Measurements from ENCODE around the gene FER. TPM values are rescaled to one million over a fixed set of nuclear protein-coding genes. Genes with fewer than 3 reads are reported as not detected.

FER gene
- total RNA-seq, 1 donor from 2014 or later = 11.8 TPM

DNA sequence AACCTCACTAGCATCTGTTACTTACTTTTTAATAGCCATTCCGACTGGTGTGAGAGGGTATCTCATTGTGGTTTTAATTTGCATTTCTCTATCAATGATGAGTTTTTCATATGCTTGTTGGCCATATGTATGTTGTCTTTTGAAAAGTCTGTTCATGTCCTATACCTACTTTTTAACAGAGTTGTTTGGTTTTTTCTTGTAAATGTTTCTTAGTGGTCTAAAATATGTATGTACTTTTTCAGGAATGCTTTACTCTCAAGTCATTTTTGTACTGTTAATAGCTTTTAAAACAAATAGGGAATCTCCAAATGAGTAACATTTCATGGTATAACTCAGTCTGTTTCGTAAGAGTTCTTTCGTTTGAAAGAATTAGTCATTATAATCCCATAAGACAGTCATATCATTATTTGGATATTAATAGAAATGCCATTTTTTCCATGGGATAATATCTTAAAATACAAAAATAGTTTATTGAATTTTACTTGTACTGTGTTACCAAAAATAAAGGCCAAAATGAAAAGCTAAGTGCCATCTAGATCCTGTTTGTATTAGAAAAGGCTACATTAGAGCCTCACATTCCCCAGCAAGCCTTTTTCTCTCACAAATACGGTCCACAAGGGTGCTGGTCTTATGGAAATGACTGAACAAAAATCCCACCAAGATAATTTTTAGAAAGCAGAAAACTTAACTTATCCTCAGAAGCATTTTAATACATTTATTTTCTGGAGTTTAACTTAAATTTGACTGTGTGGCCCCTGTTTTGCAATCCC, 414.4 kb downstream of the FER start:
- no peaks in the 10 kb centered on the region for H3K36me3 ChIP-seq
- intact Hi-C loops (cut with DNase I) = no loop called here
- H3K9me3 ChIP-seq = no peaks in the 10 kb centered on the region
- peaks cover 0 to 3% of the 10 kb centered on the region in 2 donors for H3K4me1 ChIP-seq
- no peak for DNase-seq (ENCODE audit: low spot score in 2 of 2)
- peak overlapping the region; percentile 36 to 61 for H3K27ac ChIP-seq
- TF ChIP-seq, protein P1, sequence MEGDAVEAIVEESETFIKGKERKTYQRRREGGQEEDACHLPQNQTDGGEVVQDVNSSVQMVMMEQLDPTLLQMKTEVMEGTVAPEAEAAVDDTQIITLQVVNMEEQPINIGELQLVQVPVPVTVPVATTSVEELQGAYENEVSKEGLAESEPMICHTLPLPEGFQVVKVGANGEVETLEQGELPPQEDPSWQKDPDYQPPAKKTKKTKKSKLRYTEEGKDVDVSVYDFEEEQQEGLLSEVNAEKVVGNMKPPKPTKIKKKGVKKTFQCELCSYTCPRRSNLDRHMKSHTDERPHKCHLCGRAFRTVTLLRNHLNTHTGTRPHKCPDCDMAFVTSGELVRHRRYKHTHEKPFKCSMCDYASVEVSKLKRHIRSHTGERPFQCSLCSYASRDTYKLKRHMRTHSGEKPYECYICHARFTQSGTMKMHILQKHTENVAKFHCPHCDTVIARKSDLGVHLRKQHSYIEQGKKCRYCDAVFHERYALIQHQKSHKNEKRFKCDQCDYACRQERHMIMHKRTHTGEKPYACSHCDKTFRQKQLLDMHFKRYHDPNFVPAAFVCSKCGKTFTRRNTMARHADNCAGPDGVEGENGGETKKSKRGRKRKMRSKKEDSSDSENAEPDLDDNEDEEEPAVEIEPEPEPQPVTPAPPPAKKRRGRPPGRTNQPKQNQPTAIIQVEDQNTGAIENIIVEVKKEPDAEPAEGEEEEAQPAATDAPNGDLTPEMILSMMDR (IDR thresholded peaks at IDR 0.05) = no peak
- H3K4me3 ChIP-seq = no peak overlapping the region
- no peaks in the 10 kb centered on the region for H3K27me3 ChIP-seq

DNA sequence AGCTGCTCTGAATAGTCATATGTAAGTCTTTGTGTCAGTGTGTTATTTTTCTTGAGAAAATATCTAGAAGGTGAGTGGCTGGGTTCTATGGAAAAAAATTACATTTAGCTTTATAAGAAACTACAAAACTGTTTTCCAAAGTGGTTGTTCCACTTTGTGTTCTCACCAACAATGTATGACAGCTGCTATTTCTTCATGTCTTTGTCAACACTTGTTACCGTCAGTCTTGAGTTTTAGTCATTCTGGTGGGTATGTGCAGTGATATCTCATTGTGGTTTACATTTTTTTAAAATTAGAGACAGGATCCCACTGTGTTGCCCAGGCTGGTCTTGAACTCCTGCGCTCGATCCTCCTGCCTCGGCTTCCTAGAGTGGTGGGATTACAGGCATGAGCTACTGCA, 415.6 kb downstream of the FER start:
- H3K36me3 ChIP-seq = no peaks in the 10 kb centered on the region
- peaks cover 0 to 3% of the 10 kb centered on the region in 2 donors for H3K4me1 ChIP-seq
- H3K27ac ChIP-seq = no peak overlapping the region
- intact Hi-C loops (cut with DNase I) = no loop called here
- H3K9me3 ChIP-seq = no peaks in the 10 kb centered on the region
- no peaks in the 10 kb centered on the region for H3K27me3 ChIP-seq
- DNase-seq (ENCODE audit: low spot score in 2 of 2) = no peak
- TF ChIP-seq, protein P1 (IDR thresholded peaks at IDR 0.05) = no peak
- no peak overlapping the region for H3K4me3 ChIP-seq

DNA sequence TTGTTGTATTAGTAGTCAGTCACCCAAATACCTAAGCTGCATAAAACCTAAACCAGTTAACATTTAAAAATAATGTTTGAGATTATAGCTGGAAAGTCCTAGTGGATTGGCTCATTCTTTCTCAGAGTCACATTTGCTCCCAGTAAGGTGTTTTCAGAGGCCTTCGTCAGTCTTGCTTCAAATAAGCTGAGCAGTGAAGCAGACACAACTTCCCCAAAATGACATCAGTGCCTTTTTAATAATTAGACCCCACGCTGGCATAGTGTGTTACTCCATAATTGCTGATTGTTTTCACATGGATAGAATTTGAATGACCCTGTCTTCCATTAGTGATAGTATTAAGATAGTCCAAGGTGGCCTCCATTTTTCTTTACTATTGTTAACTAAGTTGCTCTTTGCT, 416.3 kb downstream of the FER start:
- Histone ChIP-seq H3K36me3 (no peaks in the 10 kb centered on the region), H3K27ac (no peak overlapping the region), H3K27me3 (no peaks in the 10 kb centered on the region), H3K4me1 (peaks cover 0 to 3% of the 10 kb centered on the region in 2 donors), H3K9me3 (no peaks in the 10 kb centered on the region), H3K4me3 (no peak overlapping the region)
- TF ChIP-seq, protein P1 (IDR thresholded peaks at IDR 0.05) = no peak
- intact Hi-C loops (cut with DNase I) = no loop called here
- no peak for DNase-seq (ENCODE audit: low spot score in 2 of 2)

DNA sequence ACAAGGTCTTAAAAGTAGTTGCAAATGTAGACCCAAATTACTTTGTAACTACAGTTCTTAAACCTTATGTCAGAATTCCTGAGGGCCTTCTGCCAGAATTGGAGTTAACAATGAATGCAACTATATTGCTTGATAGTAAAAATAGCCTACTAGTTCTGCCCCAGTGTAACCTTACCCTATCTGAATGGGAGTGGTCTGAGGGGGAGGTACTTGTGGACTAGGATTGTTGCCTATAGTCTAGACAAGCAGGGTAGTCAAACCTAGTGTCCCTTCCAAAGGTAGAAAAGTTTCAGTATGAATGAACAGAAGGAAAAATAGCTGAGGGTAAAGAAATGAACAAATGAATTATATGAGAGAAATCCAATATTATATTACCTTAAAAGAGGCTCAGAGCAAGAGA, 419.9 kb downstream of the FER start:
- TF ChIP-seq, protein P1 (IDR thresholded peaks at IDR 0.05) = no peak

DNA sequence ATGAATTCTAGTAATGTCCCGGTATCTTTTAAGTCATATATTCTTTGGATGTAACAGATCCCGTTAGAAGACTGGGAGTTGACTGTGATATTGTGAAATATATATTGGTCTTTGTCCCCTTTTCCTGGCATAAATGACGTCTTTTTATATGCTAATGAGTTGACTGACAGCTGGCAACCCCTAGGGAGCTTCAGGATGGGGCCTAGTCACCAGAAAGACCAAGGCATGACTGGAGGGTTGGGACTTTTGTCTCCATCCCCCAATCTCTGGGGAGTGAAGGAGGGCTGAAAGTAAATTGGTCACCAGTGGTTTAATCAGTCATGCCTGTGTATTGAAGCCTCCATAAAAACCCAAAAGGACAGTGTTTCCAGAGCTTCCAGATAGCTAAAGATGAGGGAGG, 420.5 kb downstream of the FER start:
- H3K36me3 ChIP-seq = no peaks in the 10 kb centered on the region
- DNase-seq (ENCODE audit: low spot score in 2 of 2) = no peak

More for the DNA sequence above, 419.9 kb downstream of the FER start:
- Histone ChIP-seq H3K27me3 (no peaks in the 10 kb centered on the region), H3K9me3 (no peaks in the 10 kb centered on the region), H3K4me1 (no peaks in the 10 kb centered on the region), H3K4me3 (no peak overlapping the region), H3K27ac (no peak overlapping the region), H3K36me3 (no peaks in the 10 kb centered on the region)
- DNase-seq (ENCODE audit: low spot score in 2 of 2) = no peak
- intact Hi-C loops (cut with DNase I) = no loop called here

More for the DNA sequence above, 420.5 kb downstream of the FER start:
- intact Hi-C loops (cut with DNase I) = no loop called here
- H3K4me3 ChIP-seq = no peak overlapping the region
- TF ChIP-seq, protein P1 (IDR thresholded peaks at IDR 0.05) = no peak
- no peaks in the 10 kb centered on the region for H3K27me3 ChIP-seq
- H3K27ac ChIP-seq = no peak overlapping the region
- no peaks in the 10 kb centered on the region for H3K9me3 ChIP-seq
- no peaks in the 10 kb centered on the region for H3K4me1 ChIP-seq
